IMR-90 (cell line): ENCODE measurements around the gene NRIP1. TPM values are rescaled to one million over a fixed set of nuclear protein-coding genes. Genes with fewer than 3 reads are reported as not detected.

Experiments
- ATAC-seq: fragments of 200-7000 bp; cut with Tn5 transposase; 2 replicates; pipeline ENCODE4 v1.9.1; 2020; ENCODE audit warnings: low read depth, mild to moderate bottlenecking, moderate library complexity
- BruUV-seq: library from RNA; stranded (reverse); fragments of 400-500 nt; replicated peaks from 2 replicates; lab custom pipeline; 2021; lab: Mats Ljungman, UMichigan
- CTCF ChIA-PET: fragments of 300-600 bp; formaldehyde crosslinking; extraction: SDS; loops from one replicate; lab custom pipeline; 2021; ENCODE audit warnings: antibody characterized with exemption; lab: Yijun Ruan, JAX
- POLR2A ChIA-PET: fragments of 300-600 bp; sonication (Branson Sonifier 250); formaldehyde crosslinking; loops from one replicate; lab custom pipeline; 2022; ENCODE audit warnings: antibody characterized with exemption; ENCODE audit not compliant: unreplicated experiment; lab: Charles Lee
- DNase-seq: peaks from one replicate; pipeline ENCODE4 v3.0.0; 2013
- H2AFZ ChIP-seq: replicated peaks from 2 replicates; pipeline ENCODE3; 2013; ENCODE audit warnings: low read length, mild to moderate bottlenecking; ENCODE audit not compliant: poor library complexity
- H2AK5ac ChIP-seq: 2 replicates; pipeline ENCODE4 v1.6.1; 2013; ENCODE audit warnings: low read depth, low read length, inconsistent platforms
- H2AK9ac ChIP-seq: replicated peaks from 2 replicates; pipeline ENCODE3; 2013; ENCODE audit warnings: mild to moderate bottlenecking, low read depth, low read length, moderate library complexity; ENCODE audit not compliant: poor library complexity
- H2BK120ac ChIP-seq: 2 replicates; pipeline ENCODE4 v1.6.1; 2013; ENCODE audit warnings: low read depth, low read length, inconsistent platforms
- H2BK15ac ChIP-seq: 3 replicates; pipeline ENCODE4 v1.6.1; 2013; ENCODE audit warnings: low read depth, low read length, inconsistent platforms
- H2BK20ac ChIP-seq: 2 replicates; pipeline ENCODE4 v1.6.1; 2013; ENCODE audit warnings: low read depth, mild to moderate bottlenecking, inconsistent platforms, low read length, moderate library complexity
- H2BK5ac ChIP-seq: 2 replicates; pipeline ENCODE4 v1.6.1; 2013; ENCODE audit warnings: mild to moderate bottlenecking, low read depth, low read length, inconsistent platforms; ENCODE audit not compliant: poor library complexity, severe bottlenecking
- H3K14ac ChIP-seq: replicated peaks from 2 replicates; pipeline ENCODE4 v1.6.1; 2013; ENCODE audit warnings: low read depth, low read length, inconsistent platforms
- H3K18ac ChIP-seq: 2 replicates; pipeline ENCODE4 v1.6.1; 2013; ENCODE audit warnings: low read depth, low read length, control low read depth
- H3K23ac ChIP-seq: 2 replicates; pipeline ENCODE4 v1.6.1; 2013; ENCODE audit warnings: low read depth, low read length, inconsistent platforms
- H3K27ac ChIP-seq: 2 replicates; pipeline ENCODE4 v1.5.1; 2013; ENCODE audit warnings: mild to moderate bottlenecking, control low read depth, low read length; ENCODE audit not compliant: insufficient read depth
- H3K27me3 ChIP-seq: 2 replicates; pipeline ENCODE4 v1.6.1; 2013; ENCODE audit warnings: low read length; ENCODE audit not compliant: control insufficient read depth, insufficient read depth
- H3K36me3 ChIP-seq: 2 replicates; pipeline ENCODE4 v1.6.1; 2013; ENCODE audit warnings: low read length, mixed read lengths; ENCODE audit not compliant: control insufficient read depth, insufficient read depth
- H3K4ac ChIP-seq: 2 replicates; pipeline ENCODE4 v1.6.1; 2013; ENCODE audit warnings: low read depth, low read length, inconsistent platforms
- H3K4me1 ChIP-seq: 2 replicates; pipeline ENCODE4 v1.6.1; 2013; ENCODE audit warnings: low read length, mixed read lengths; ENCODE audit not compliant: control insufficient read depth, insufficient read depth
- H3K4me2 ChIP-seq: 2 replicates; pipeline ENCODE4 v1.6.1; 2013; ENCODE audit warnings: low read depth, mild to moderate bottlenecking, control low read depth, low read length, moderate library complexity
- H3K4me3 ChIP-seq: 2 replicates; pipeline ENCODE4 v1.5.1; 2013; ENCODE audit warnings: low read depth, mild to moderate bottlenecking, control low read depth, low read length, moderate library complexity; ENCODE audit not compliant: insufficient read depth
- H3K56ac ChIP-seq: 2 replicates; pipeline ENCODE4 v1.6.1; 2013; ENCODE audit warnings: low read length, inconsistent platforms; ENCODE audit not compliant: insufficient read depth; ENCODE audit errors: extremely low read depth
- H3K79me1 ChIP-seq, 2 experiments: 2 replicates each; pipeline ENCODE4 v1.6.1; 2013; ENCODE audit warnings: low read length in 2 of 2, inconsistent platforms in 1 of 2, low read depth in 1 of 2
- H3K9ac ChIP-seq: 2 replicates; pipeline ENCODE4 v1.6.1; 2013; ENCODE audit warnings: low read depth, low read length, control low read depth
- H3K9me1 ChIP-seq: 2 replicates; pipeline ENCODE4 v1.6.1; 2013; ENCODE audit warnings: low read length, inconsistent platforms; ENCODE audit not compliant: insufficient read depth
- H3K9me3 ChIP-seq: 2 replicates; pipeline ENCODE4 v1.6.1; 2013; ENCODE audit warnings: low read length; ENCODE audit not compliant: control insufficient read depth, insufficient read depth
- H4K20me1 ChIP-seq: 2 replicates; pipeline ENCODE4 v1.6.1; 2013; ENCODE audit warnings: low read length, inconsistent platforms; ENCODE audit not compliant: insufficient read depth
- H4K5ac ChIP-seq: 2 replicates; pipeline ENCODE4 v1.6.1; 2013; ENCODE audit warnings: mild to moderate bottlenecking, low read depth, low read length, control low read depth
- H4K8ac ChIP-seq, 2 experiments: 2 replicates each; pipeline ENCODE4 v1.6.1; 2013; ENCODE audit warnings: low read depth in 2 of 2, low read length in 2 of 2, control low read depth in 1 of 2, inconsistent platforms in 1 of 2
- H4K91ac ChIP-seq: 2 replicates; pipeline ENCODE4 v1.6.1; 2013; ENCODE audit warnings: low read depth, low read length, inconsistent platforms; ENCODE audit not compliant: insufficient read depth
- BHLHE40 ChIP-seq: fragments of 150-350 bp; IDR thresholded peaks from 2 replicates; pipeline ENCODE4 v1.6.1; 2016; ENCODE audit warnings: mild to moderate bottlenecking, low read depth, low read length
- CEBPB ChIP-seq: IDR thresholded peaks from 2 replicates; pipeline ENCODE4 v1.6.1; 2012; ENCODE audit warnings: low read depth, low read length, improper control_type of control experiment
- CHD1 ChIP-seq: IDR thresholded peaks from 2 replicates; pipeline ENCODE4 v1.6.1; 2012; ENCODE audit warnings: low read depth, low read length, improper control_type of control experiment
- CTCF ChIP-seq: conservative IDR thresholded peaks from 2 replicates; pipeline ENCODE4 v1.5.1; 2012; ENCODE audit warnings: mild to moderate bottlenecking, low read depth, low read length, improper control_type of control experiment
- MXI1 ChIP-seq: IDR thresholded peaks from 2 replicates; pipeline ENCODE4 v1.6.1; 2012; ENCODE audit warnings: low read depth, mild to moderate bottlenecking, low read length, moderate library complexity, borderline replicate concordance
- NFE2L2 ChIP-seq: fragments of 150-350 bp; IDR thresholded peaks from 2 replicates; pipeline ENCODE4 v1.6.1; 2016; ENCODE audit warnings: low read depth, mild to moderate bottlenecking, low read length
- POLR2A ChIP-seq: IDR thresholded peaks from 2 replicates; pipeline ENCODE4 v1.6.1; 2012; ENCODE audit warnings: mild to moderate bottlenecking, low read depth, low read length
- RAD21 ChIP-seq: IDR thresholded peaks from 2 replicates; pipeline ENCODE4 v1.6.1; 2012; ENCODE audit warnings: low read length, improper control_type of control experiment
- SMC3 ChIP-seq: fragments of 150-350 bp; IDR thresholded peaks from 2 replicates; pipeline ENCODE4 v1.6.1; 2016; ENCODE audit warnings: low read depth, mild to moderate bottlenecking, antibody characterized with exemption, low read length, moderate library complexity
- WGBS, 2 experiments: methylation state at CpG; one replicate each; pipeline versions ENCODE4 v1.1.5 to v1.1.7; 2013; ENCODE audit warnings: missing lambda C conversion rate in 2 of 2; ENCODE audit not compliant: insufficient read length in 1 of 2; ENCODE audit errors: extremely low coverage in 2 of 2; 5-methylcytosine and 5-hydroxymethylcytosine counted together
- dilution Hi-C: fragments of 300-500 bp; cut with HindIII; formaldehyde crosslinking; loops from one replicate; pipeline ENCODE4 v1.14.3; 2018; ENCODE audit warnings: low sequenced_read_pairs; ENCODE audit not compliant: unreplicated experiment
- in situ Hi-C: fragments of 300-500 bp; cut with MboI; formaldehyde crosslinking; loops from 3 replicates; pipeline ENCODE4 v1.14.3; 2019; ENCODE audit warnings: low sequenced_read_pairs, inconsistent platforms, mixed read lengths
- intact Hi-C: fragments of 100-400 bp; cut with micrococcal nuclease; formaldehyde crosslinking; loops from 2 replicates; pipeline ENCODE4 v1.10.0; 2022
- polyA plus RNA-seq, 3 experiments: library from polyadenylated mRNA; depleted of rRNA; stranded (reverse); fragments of >200 nt; gene quantifications; 2 replicates each; pipeline ENCODE4 v1.2.3, GENCODE V29; 2012; ENCODE audit warnings: low replicate concordance in 1 of 3
- total RNA-seq: library from RNA; depleted of rRNA; stranded (reverse); fragments of >200 nt; gene quantifications from 2 replicates; pipeline ENCODE4 v1.2.3, GENCODE V29; 2012
- TF ChIP-seq, protein P1 (sequence below): fragments of 150-350 bp; IDR thresholded peaks from 2 replicates; pipeline ENCODE4 v1.6.1; 2017; ENCODE audit warnings: mild to moderate bottlenecking, antibody characterized with exemption, low read length, low read depth

Gene NRIP1
- total and polyA plus RNA-seq, 2 of the 4 experiments (the other 2 are of a cell fraction), result 9.6 to 73.8 TPM

GRCh38 chr21:15054606-15055239 is 10.1 kb downstream of the NRIP1 start:
- POLR2A ChIA-PET, result no interaction called here
- no peak overlapping the region for H3K4me3 ChIP-seq
- WGBS, 2 experiments, result no CpG with 5 or more reads among the region's 4 CpGs
- H3K4me2 ChIP-seq, result no peak overlapping the region; the same call in 1 of the 2 replicates
- no peak overlapping the region for H3K56ac ChIP-seq
- no peak overlapping the region for H4K91ac ChIP-seq
- in situ Hi-C loops, result no loop called here
- H3K18ac ChIP-seq, result no peak overlapping the region
- no peak overlapping the region for H2BK5ac ChIP-seq
- CTCF ChIA-PET, result no interaction called here
- H3K9me1 ChIP-seq, result peaks cover 7% of the 10 kb centered on the region
- H2BK15ac ChIP-seq, result no peak overlapping the region
- H3K14ac ChIP-seq, result peak overlapping the region; percentile 19; the same call in 1 of the 2 replicates
- DNase-seq, result no peak
- dilution Hi-C loops, result no loop called here
- H2AK9ac ChIP-seq, result no peak overlapping the region
- no peaks in the 10 kb centered on the region for H3K36me3 ChIP-seq
- no peak overlapping the region for H2BK120ac ChIP-seq
- no peaks in the 10 kb centered on the region for H3K9me3 ChIP-seq
- H3K79me1 ChIP-seq, result peaks cover 0 to 47% of the 10 kb centered on the region in 2 experiments; a peak in 2 of 4 replicates
- peaks cover 11% of the 10 kb centered on the region for H3K4me1 ChIP-seq
- no peak overlapping the region for H3K9ac ChIP-seq
- no peak overlapping the region for H4K8ac ChIP-seq
- H2AK5ac ChIP-seq, result no peak overlapping the region
- no peaks in the 10 kb centered on the region for H3K27me3 ChIP-seq
- H3K27ac ChIP-seq, result no peak overlapping the region
- TF ChIP-seq BHLHE40 (no peak), MXI1 (no peak), CTCF (no peak), NFE2L2 (no peak), SMC3 (no peak), CEBPB (no peak), CHD1 (no peak), RAD21 (no peak), POLR2A (no peak)
- TF ChIP-seq, protein P1, sequence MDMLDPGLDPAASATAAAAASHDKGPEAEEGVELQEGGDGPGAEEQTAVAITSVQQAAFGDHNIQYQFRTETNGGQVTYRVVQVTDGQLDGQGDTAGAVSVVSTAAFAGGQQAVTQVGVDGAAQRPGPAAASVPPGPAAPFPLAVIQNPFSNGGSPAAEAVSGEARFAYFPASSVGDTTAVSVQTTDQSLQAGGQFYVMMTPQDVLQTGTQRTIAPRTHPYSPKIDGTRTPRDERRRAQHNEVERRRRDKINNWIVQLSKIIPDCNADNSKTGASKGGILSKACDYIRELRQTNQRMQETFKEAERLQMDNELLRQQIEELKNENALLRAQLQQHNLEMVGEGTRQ, result no peak
- intact Hi-C loops, result no loop called here
- H2AFZ ChIP-seq, result no peak overlapping the region
- H3K4ac ChIP-seq, result no peak overlapping the region
- no peak overlapping the region for H4K5ac ChIP-seq
- no peak for ATAC-seq
- peaks cover 82% of the 10 kb centered on the region for H4K20me1 ChIP-seq
- H2BK20ac ChIP-seq, result no peak overlapping the region
- BruUV-seq, result no TSS peak
- H3K23ac ChIP-seq, result 0 out of 2 replicates have a peak overlapping the region, but pooled peaks have one; percentile 59
